GM12891 (cell line): ENCODE data around the gene ZNF598.
"Not testable (repeated sequence)": the region's sequence is repeated elsewhere in the genome, so short reads cannot be mapped to it uniquely, and the experiment has no call there.

Source experiments
- POLR2A ChIP-seq: IDR thresholded peaks from 2 replicates; pipeline ENCODE4 v1.6.1; 2011; ENCODE audit warnings: low read depth, low read length, control low read depth
- POLR2AphosphoS5 ChIP-seq: IDR thresholded peaks from 2 replicates; pipeline ENCODE4 v1.6.1; 2011; ENCODE audit warnings: low read depth, low read length, control low read depth
- POU2F2 ChIP-seq: IDR thresholded peaks from 2 replicates; pipeline ENCODE4 v1.6.1; 2011; ENCODE audit warnings: low read depth, mild to moderate bottlenecking, control low read depth, low read length, moderate library complexity
- SPI1 ChIP-seq: IDR thresholded peaks from 2 replicates; pipeline ENCODE4 v1.6.1; 2011; ENCODE audit warnings: low read depth, low read length, control low read depth
- TAF1 ChIP-seq: IDR thresholded peaks from 2 replicates; pipeline ENCODE4 v1.6.1; 2011; ENCODE audit warnings: low read depth, low read length, control low read depth

DNA sequence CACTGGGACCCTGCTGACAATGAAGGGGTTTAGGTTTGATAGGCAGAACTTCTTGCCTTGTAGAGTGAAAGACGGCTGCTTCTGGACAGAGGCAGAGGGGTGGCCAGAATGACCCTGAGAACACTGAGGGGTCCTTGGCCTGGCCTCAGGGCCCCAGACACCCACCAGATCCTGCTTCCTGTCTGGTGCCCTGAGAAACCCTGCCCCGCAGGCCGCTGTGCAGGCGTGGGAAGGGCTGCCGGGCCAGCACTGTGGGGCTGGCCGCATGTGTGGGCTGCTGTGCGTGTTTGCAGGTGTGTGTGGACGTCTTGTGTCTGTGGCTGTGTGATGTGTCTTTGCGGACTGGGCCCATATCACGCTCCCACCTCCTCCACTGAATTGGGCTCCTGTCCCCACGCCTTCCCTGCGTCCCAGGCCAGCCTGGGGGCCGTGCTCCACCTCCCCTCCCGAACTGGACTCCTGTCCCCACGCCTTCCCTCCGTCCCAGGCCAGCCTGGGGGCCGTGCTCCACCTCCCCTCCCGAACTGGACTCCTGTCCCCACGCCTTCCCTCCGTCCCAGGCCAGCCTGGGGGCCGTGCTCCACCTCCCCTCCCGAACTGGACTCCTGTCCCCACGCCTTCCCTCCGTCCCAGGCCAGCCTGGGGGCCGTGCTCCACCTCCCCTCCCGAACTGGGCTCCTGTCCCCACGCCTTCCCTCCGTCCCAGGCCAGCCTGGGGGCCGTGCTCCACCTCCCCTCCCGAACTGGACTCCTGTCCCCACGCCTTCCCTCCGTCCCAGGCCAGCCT, 24.5 kb upstream of the ZNF598 start:
- TF ChIP-seq POLR2A, POLR2AphosphoS5, SPI1, TAF1, POU2F2: not testable (repeated sequence)
